Muscle layer of colon (tissue), 2 donors: Measurements from ENCODE around the gene MKLN1.
"Not testable (repeated sequence)": the region's sequence is repeated elsewhere in the genome, so short reads cannot be mapped to it uniquely, and the experiment has no call there.

Experiments
- H3K27ac ChIP-seq: one replicate; pipeline ENCODE4 v1.7.0; 2013; ENCODE audit warnings: low read depth, mild to moderate bottlenecking, low read length, moderate library complexity
- H3K27me3 ChIP-seq, 2 donors: one replicate each; pipeline ENCODE4 v1.7.0; 2013; ENCODE audit warnings: low read length in 2 of 2, mild to moderate bottlenecking in 2 of 2; ENCODE audit not compliant: insufficient read depth in 2 of 2, control insufficient read depth in 1 of 2
- H3K36me3 ChIP-seq: one replicate; pipeline ENCODE4 v1.7.0; 2013; ENCODE audit warnings: mild to moderate bottlenecking, low read length; ENCODE audit not compliant: insufficient read depth
- H3K4me1 ChIP-seq: one replicate; pipeline ENCODE4 v1.7.0; 2013; ENCODE audit warnings: mild to moderate bottlenecking, low read length; ENCODE audit not compliant: insufficient read depth
- H3K4me3 ChIP-seq, 2 donors: one replicate each; pipeline ENCODE4 v1.7.0; 2013; ENCODE audit warnings: low read length in 2 of 2, low read depth in 1 of 2, mild to moderate bottlenecking in 1 of 2, moderate library complexity in 1 of 2
- H3K9ac ChIP-seq: one replicate; pipeline ENCODE4 v1.7.0; 2013; ENCODE audit warnings: low read length
- H3K9me3 ChIP-seq: one replicate; pipeline ENCODE4 v1.7.0; 2013; ENCODE audit warnings: mild to moderate bottlenecking, low read length
- donor health status: abdominal sarcoma.
- donor health status: Adenocarcinoma of cecum.

The MKLN1 gene

DNA sequence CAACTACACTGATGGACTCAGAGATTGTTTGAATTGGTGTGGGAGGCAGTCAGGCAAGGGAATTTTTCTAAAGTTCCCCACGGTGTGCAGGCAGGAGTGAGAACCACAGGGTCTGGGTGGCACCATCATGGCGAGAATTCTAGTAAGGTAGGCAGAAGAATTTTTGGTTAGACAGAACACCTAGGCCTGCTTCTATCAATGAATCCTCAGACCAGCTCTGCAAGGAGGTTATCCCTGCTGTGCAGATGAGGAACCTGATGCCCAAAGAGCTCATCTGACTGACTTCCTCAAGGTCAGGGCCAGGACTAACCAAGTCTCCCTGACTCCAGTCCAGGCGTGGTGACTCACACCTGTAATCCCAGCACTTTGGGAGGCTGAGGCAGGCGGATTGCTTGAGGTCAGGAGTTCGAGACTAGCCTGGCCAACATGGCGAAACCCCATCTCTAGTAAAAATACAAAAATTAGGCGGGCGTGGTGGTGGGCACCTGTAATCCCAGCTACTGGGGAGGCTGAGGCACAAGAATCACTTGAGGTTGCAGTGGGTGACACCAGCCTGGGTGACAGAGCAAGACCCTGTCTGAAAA lies 177.5 kb downstream of the MKLN1 start:
- H3K27ac ChIP-seq, H3K9me3 ChIP-seq, H3K9ac ChIP-seq, H3K4me3 ChIP-seq, H3K27me3 ChIP-seq: not testable (repeated sequence)
- H3K36me3 ChIP-seq = peaks cover 18% of the 10 kb centered on the region
- peaks cover 21% of the 10 kb centered on the region for H3K4me1 ChIP-seq

DNA sequence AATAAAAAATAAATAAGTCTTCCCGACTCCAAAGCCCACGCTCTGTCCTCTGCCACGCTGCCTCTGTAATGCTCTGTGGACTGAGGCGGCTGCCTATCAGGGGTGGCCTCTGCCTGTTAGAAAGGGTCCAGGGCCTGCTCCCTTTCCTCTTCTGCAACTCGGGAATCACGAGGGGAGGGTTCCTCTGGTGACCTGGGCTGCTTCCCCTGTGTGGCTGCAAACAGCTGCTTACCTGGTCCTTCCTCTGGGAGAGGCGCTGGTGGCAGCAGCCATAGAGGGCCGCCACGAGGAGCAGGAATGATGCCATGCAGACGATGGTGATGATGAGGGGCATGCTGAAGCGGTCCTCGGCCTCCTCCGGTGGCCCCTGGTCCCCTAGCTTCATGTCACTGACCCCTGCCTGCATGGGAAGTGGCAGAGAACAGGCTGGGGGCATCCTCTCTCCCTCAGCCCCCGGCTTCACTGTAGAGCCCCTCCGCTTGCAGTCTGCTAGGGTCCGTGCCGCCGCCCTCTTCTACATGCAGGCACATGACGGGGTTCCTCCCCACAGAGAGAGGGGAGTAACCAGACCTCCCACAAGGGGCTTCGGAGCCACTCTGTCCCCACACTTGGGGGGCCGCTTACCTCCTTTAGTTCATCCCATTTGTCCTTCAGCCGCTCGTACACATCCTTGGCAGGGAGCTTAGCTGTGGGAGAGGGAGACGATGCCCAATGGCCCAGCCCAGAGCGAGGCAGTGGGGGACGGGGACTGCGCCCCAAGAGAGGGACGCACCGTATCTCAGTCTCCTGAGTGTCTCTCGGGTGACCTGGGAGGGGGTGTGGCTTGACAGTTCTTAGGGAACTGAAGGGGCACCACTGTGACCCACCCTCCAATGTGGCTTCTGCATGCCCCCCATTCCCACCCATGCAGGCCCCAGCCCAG lies 178.2 kb downstream of the MKLN1 start:
- Histone ChIP-seq H3K27me3 (no peaks in the 10 kb centered on the region), H3K4me1 (peaks cover 21% of the 10 kb centered on the region), H3K4me3 (no peak overlapping the region), H3K9me3 (no peaks in the 10 kb centered on the region), H3K36me3 (peaks cover 18% of the 10 kb centered on the region), H3K27ac (no peak overlapping the region), H3K9ac (no peak overlapping the region)

DNA sequence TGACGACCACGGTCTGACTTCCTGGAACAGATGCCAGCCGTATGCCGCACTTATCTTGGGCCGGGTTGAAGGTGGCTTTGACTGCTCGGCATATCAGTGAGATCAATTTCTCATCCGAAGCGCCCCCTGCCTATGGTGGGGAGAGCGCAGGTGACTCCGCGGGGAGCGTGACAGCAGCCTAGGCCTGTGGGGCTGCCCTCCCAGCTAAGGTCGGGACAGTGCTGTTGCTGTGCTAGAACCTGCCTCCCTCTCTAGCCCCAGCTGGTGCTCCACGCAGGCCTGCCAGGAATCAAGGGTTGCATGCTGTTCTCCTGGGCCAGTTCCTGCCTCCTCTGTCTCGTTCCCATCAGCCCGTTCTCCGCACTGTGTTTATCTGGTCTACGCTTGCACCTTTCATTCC lies 178.9 kb downstream of the MKLN1 start:
- peaks cover 21% of the 10 kb centered on the region for H3K4me1 ChIP-seq
- no peak overlapping the region for H3K4me3 ChIP-seq
- H3K9me3 ChIP-seq = no peaks in the 10 kb centered on the region
- H3K27me3 ChIP-seq = no peaks in the 10 kb centered on the region
- H3K27ac ChIP-seq = no peak overlapping the region
- no peak overlapping the region for H3K9ac ChIP-seq
- H3K36me3 ChIP-seq = peaks cover 18% of the 10 kb centered on the region

GRCh38 chr7:131507592-131508331 lies 180.1 kb downstream of the MKLN1 start:
- no peaks in the 10 kb centered on the region for H3K9me3 ChIP-seq
- H3K27me3 ChIP-seq = no peaks in the 10 kb centered on the region
- H3K9ac ChIP-seq = no peak overlapping the region
- H3K27ac ChIP-seq = no peak overlapping the region
- peaks cover 17% of the 10 kb centered on the region for H3K36me3 ChIP-seq
- H3K4me3 ChIP-seq = peak overlapping the region in 1 of 2 donors; percentile 25
- peaks cover 18% of the 10 kb centered on the region for H3K4me1 ChIP-seq

DNA sequence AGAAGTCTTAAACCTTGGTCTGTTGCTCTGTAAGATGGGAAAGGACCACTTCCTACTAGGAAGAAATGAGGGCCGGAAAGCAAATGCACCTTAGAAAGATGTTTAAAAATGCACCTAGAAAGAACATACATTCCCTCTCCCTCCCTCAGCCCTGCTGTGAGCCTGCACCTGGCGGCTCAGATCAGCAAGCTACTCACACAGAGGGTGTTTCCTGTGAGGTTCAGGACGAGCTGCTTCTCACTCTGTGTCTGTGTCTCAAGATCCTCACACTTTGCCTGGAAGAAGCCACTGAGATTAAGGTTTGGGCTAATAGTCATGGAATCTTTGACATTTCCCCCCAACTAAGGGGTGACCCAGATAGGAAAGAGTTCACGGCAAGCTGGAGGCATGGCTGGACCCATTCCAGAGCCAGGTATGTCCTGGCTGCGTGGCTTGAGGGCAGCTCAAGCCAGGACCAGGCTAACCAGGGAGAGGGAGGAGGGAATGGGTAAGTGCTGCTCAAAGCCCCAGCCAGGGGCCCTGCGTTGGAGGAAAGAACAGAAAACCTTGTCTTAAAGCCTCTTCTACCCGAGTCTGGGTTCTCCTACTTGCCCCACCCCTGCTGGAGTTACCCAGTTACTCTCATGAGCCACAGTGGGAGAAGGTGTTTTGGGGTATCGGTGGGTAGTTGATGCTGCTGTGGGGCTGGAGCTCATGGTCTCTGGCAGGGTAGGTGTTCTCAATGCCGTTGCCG lies 181.2 kb downstream of the MKLN1 start:
- no peak overlapping the region for H3K9ac ChIP-seq
- no peak overlapping the region for H3K27ac ChIP-seq
- H3K9me3 ChIP-seq = no peaks in the 10 kb centered on the region
- H3K4me3 ChIP-seq = no peak overlapping the region
- H3K36me3 ChIP-seq = peaks cover 11% of the 10 kb centered on the region
- peaks cover 18% of the 10 kb centered on the region for H3K4me1 ChIP-seq
- H3K27me3 ChIP-seq = no peaks in the 10 kb centered on the region

- peaks cover 19% of the 10 kb centered on the region for H3K4me1 ChIP-seq
- H3K27ac ChIP-seq = no peak overlapping the region
- no peak overlapping the region for H3K4me3 ChIP-seq
- H3K9me3 ChIP-seq = no peaks in the 10 kb centered on the region
- H3K27me3 ChIP-seq = no peaks in the 10 kb centered on the region
- no peak overlapping the region for H3K9ac ChIP-seq
- peaks cover 6% of the 10 kb centered on the region for H3K36me3 ChIP-seq
These were observed 182.1 kb downstream of the MKLN1 start for GRCh38 chr7:131509781-131510180.

- H3K27ac ChIP-seq = no peak overlapping the region
These were observed 183.4 kb downstream of the MKLN1 start for GRCh38 chr7:131511071-131511470.

GRCh38 chr7:131511774-131512535 lies 184.3 kb downstream of the MKLN1 start:
- H3K27ac ChIP-seq = no peak overlapping the region
- no peaks in the 10 kb centered on the region for H3K27me3 ChIP-seq
- no peaks in the 10 kb centered on the region for H3K9me3 ChIP-seq

More at GRCh38 chr7:131511071-131511470, 183.4 kb downstream of the MKLN1 start:
- H3K27me3 ChIP-seq = no peaks in the 10 kb centered on the region
- no peak overlapping the region for H3K9ac ChIP-seq
- no peak overlapping the region for H3K4me3 ChIP-seq
- peaks cover 6% of the 10 kb centered on the region for H3K36me3 ChIP-seq
- H3K4me1 ChIP-seq = peaks cover 19% of the 10 kb centered on the region
- no peaks in the 10 kb centered on the region for H3K9me3 ChIP-seq

DNA sequence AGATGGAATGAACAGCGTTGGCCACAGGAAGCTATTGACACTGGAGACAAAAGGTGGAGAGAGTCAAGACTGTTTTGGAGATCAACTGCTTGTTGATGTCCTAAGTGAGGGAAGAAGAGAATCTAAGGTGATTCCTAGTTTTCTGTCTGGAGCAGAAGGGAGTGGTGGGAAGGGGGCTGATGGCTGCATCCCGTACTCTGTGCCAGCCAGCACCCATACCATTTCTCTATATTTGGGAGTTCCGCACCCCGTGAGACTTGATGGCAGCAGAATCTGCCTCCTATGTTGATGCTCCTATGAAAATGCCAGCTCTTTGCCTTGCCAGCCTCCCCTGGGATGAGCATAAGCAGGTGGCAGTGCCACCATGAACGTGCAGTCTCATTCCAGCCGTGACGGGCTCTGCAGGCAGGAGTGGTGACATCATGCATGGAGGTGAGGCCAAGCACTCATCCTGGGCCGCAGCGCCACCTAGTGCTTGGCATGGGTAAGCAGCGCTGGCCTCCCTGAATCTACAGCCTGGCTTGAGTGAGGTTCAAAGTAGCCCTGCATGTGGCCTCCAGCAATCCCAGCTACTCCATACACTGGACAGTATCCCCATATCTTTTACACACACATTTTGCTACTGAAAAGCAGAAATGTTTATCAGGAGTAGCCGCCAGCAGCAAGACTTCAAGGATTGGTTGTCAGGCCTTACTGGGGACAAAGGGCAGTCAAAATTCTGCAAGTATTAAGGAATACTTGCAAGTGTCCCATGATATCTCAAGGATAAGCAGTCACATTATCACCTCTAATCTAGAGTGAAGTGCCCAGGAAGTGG lies 185.8 kb downstream of the MKLN1 start:
- Histone ChIP-seq H3K27me3 (no peaks in the 10 kb centered on the region), H3K4me3 (no peak overlapping the region), H3K4me1 (peaks cover 9% of the 10 kb centered on the region), H3K9ac (no peak overlapping the region), H3K36me3 (peaks cover 6% of the 10 kb centered on the region), H3K9me3 (no peaks in the 10 kb centered on the region), H3K27ac (peak overlapping the region; percentile 10)

More at GRCh38 chr7:131511774-131512535, 184.3 kb downstream of the MKLN1 start:
- H3K36me3 ChIP-seq = peaks cover 6% of the 10 kb centered on the region
- no peak overlapping the region for H3K9ac ChIP-seq
- peaks cover 19% of the 10 kb centered on the region for H3K4me1 ChIP-seq
- no peak overlapping the region for H3K4me3 ChIP-seq

GRCh38 chr7:131515471-131515870 lies 187.8 kb downstream of the MKLN1 start:
- H3K27me3 ChIP-seq, H3K4me1 ChIP-seq, H3K4me3 ChIP-seq, H3K9me3 ChIP-seq, H3K9ac ChIP-seq, H3K27ac ChIP-seq, H3K36me3 ChIP-seq: not testable (repeated sequence)
